Measurements from ENCODE around the gene ANTKMT.
"Not testable (repeated sequence)": the region's sequence is repeated elsewhere in the genome, so short reads cannot be mapped to it uniquely, and the experiment has no call there.

ANTKMT gene

DNA sequence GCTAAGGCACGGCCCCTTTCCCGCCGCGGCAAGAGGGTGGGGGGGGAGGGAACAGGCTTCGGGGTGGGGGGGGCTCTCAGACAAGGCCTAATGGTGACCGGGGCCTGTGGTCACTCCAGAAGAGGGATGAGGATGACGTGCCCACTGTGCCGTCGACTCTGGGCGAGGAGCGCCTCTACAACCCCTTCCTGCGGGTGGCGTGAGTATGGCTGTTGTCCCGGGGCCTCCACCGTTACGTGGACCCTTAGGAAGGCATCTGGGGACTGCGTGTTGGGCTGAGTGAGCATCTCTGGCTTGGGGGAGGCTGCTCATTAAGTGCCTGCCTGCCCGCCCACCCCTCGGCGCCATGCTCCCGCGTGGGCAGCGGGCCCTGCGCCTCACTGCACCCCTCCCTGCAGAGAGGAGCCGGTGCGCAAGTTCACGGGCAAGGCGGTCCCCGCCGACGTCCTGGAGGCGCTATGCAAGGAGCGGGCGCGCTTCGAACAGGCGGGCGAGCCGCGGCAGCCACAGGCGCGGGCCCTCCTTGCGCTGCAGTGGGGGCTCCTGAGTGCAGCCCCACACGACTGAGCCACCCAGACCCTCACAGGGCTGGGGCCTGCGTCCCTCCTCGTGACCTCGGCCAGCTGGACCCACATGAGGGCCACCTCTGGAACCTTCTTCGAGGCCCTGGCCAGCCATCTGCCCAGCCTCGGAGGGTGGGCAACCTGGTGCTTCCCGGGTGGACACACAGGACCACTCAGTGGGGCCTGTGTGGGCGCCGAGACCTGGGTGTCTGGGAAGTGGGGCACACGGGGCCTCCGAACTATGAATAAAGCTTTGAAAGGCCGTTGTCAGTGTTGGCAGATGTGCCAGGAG is 8.2 kb downstream of the ANTKMT start:
- no peak for DNase-seq

DNA sequence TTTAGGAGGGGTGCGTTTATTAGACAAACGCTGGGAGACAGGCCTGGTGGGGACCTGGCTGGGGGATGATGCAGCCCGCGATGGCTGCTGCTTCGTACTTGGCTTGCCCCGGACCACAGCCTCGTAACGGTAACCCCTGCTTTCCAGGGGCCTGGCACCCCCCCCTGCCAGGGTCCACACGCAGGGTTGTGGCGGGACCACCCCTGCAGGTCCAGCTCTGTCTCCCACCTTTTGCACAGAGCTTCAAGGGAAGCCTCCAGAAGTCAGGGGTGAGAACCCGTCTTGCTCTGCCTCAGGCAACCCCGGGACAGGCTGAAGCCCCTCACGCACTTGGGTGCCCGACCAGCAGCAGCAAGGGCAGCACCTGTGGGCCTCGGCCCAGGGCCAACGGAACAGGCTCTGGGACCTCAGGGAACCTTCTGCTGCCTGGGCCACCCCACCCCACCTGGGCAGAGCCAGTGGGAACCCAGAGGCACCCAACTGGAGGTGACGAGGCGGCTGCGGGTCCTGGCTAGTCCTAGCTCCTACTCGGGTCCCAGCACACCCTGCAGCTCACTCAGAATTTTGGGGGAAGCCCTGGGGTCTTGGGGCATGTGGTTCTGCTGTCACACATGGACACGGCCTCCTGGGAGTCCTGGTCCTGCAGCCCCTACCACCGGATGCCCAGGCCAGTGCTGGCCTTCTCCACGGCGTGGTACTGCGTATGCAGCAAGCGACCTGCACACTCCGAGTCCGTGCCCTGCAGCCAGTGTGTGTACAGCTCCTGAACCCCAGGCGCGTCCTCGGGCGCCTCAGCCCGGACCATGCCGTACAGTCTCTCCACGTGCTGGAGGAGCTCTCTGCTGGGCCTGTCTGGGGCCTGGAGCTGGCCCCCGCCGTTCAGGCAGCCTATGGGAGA is 9.1 kb downstream of the ANTKMT start:
- DNase-seq: no peak

DNA sequence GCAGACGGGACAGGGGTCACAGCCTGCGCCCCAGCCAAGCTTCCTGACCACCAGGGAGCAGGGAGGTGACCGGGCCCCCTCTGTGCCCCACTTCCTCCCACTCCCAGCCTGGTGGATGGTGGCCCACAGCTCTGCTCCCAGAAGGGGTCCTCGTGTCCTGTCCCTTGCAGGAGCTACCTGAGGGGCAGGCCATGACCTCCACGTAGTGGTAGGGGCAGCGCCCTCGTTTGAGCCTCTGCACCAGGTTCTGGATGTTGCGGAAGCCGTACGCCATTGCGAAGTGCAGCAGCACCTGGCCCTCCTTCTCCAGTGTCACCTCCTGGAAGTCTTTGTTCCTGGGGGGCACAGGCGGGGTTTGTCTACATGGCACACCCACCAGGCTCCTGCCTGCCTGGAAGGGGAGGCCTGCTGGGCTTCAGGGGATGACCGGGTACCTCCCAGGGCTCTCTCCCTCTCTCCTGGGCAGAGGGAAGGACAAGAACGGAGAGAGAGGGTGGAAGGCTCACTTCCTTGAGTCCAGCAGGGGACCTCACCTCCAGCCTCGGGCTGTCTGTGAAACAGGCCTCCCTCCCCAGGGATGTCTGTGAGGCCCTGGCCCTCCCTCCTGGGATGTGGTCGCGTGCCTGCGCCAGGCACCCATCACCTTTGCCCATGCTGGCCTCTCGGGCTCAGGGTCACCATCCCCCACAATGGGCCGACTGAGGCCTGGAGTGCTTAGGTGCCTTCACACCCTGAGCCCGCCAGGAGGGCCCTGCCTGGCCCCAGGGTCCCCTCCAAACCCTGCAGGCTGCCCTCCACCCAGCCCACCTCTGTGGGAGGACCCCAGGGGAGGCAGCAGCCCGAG is 9.9 kb downstream of the ANTKMT start:
- DNase-seq: no peak

DNA sequence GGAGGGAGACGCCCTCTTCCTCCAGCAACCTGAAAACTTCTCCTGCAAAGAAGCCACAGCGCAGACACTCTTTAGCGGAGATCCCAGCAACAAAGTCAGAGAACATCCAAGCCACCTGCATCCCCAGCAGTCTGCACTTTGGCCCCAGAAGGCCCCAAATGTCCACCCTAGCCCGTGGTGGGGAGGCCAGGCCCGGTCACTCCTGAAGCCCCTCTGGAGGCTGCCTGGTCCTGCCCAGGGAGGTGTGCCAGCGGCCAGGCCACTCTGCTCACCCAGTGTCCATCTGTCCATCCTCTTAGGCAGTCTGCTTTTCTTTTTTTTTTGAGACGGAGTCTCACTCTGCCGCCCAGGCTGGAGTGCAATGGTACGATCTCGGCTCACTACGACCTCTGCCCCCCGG is 11.4 kb downstream of the ANTKMT start:
- DNase-seq: no peak

DNA sequence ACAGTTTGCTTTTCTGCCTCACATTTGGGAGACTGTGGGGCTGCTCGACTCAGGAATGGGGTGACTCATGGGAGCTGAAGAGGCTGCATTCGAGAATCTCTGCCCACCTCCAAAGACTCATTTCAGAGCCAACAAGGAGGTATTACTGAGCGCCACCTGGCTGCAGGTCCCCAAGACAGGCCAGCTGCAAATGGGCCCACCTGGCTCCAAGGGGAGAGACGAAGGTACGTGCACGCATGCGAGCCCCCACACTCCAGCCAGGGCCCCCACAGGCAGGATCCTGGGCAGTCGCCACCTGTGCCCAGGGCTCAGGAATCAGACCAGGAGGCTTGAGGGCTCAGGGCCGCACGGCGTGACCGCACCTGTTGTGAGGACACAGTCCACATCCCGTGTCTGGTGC is 12.0 kb downstream of the ANTKMT start:
- no peak for DNase-seq

DNA sequence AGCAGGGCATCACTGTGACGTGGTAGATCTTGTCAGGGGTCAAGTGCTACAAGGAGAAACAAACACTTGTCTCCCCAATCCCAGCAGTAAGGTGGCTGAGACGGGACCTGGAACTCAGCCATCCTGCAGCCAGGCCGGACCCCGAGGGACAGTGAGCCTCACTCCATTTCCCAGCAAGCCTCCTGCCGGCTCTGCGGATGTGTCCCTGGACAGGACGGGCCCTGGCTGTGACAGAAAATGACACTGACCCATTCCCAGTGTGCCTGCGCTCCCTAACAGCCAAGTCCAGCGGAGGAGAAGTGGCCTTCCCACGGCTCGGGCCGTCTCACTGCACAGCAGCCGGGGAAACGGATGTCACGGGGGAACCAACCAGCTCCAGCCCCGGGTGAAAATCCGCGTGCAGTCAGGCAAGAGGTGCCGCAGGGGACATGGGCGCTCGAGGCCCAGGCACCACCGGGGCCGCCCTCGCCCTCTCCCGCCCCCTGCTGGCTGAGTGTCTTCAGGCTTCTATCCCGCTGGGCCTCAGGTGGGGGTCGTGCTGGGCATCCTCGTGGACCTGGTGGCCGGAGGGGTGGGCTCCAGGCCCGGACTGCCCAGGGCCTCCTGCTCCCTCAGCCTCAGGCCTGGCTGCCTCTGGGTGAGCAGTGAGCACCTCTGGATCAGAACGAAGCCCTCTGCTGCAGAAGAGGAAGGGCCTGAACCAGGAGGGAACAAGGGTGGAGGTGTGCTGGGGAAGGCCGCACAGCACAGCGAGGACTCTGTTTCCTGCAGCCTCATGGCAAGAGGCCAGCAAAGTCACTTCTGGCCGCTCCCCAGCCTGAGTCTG is 12.6 kb downstream of the ANTKMT start:
- DNase-seq: peak; percentile 35 to 48

DNA sequence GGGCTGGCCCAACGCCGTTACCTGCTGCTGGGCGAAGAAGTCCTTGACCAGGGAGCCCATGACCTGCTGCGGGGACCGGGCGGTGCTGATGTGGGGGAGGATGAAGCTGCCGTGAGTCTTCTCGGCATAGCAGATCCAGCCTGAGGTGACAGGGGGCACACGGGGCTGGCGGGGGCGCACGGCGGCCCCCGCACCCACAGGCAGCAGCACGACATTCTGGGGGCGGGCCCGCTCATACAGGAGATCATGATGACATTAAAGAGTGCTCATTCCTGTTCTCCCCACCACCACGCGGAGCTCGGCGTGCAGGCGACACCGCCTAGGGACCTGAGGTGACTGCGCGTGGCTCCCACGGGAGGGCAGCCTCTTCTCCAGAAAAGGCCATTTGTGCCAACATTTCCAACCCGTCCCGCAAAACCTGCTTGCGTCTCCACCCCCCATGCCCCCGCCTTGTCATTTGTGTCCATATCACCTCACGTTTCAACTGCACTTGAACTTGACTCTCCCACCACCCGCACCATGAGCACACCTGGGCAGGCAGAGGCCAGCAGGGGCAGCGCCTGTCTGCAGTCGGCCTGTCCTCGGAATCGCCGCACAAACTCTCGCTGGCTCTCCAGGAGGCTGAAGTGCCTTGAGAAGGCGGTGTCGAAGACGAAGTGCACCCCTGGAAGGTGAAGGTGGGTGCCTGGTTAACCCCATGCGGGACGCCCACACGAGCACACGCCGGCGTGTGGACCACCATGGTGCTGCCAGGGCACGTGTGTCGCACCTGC is 13.4 kb downstream of the ANTKMT start:
- DNase-seq: no peak

DNA sequence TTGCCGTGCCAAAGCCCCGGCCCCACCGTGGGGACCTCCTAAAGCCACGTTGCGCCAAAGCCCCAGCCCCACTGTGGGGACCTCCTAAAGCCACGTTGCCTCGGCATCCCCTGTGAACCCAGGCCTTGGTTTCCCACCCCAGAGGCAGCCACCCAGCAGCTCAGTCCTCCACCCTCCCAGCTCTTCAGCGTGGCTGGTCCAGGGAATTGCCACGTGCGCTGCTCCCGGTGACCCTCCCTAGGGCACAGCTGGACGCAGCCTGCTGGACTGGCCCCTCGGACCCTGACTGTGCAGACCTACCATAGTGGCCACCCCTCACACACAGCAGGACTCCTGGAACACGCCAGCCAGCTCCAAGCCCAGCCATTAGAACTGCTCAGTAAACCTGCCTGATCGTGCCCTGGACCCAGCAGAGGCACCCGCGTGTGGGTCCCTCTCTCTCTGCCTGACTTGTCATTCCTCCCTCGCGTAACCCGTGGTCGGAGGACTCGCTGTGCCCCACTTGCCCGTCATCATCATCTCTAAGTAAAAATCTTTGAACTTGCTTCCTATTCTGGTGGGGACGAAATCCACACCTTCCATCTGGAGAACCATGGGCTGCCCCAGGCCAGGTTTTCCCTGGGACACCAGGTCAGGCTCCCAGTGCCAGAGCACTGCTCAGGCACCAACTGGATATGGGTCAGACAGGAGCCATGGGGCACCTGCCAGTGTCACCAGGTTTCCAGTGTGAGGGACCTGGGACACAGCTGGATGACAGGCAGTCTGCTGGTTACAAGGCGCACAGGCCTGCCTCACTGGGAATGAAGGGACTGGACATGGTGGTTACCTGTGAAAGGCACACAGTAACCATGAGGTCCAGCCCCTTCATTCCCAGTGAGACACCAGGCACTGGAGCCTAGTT is 14.3 kb downstream of the ANTKMT start:
- no peak for DNase-seq

DNA sequence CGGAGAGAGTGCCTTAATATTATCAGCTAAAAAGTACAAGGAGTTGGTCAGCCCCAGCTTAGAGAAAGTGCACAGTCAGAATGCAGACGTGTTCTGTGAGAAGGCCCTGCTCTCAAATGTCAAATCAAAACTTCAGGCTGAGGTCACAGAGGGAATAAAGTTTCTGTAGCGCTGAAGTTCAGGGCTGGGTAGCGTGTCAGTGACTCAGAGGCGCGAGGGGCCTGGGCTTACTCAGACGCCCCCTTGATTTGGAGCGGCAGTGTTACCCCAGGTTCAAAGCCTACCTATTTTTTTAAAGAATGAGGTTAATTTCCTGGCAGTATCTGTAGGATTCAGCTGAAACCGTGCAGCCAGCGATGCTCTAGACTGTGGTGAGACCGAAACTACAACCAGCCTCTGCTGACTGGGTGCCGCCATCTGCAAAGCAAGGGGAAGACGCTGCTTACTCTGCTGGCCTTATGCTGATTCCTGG is 15.1 kb downstream of the ANTKMT start:
- DNase-seq: no peak

DNA sequence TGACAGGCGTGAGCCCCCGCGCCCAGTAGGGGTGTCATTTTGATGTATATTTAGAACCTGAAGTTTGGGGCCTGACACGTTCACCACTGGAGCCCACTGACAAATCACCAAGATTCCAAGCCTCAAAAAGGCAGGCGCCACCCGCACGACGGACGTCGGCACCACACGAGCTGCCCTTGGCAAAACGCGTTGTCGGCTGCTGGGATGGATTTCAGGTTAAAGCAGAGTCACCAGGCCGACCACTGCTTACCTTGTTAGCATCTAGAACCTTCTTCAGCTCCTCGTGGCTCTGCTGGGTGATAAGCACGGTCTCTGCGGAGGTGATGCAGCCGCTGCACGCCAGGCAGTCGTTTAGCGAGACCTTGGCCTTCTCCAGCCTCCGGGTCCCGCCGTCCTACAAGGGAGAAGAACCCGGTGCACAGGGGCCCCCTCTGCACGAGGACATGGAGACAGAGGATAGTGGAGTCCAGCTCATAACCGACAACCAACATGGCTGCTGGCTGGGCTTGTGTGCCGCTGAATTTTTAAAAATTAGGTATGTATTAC is 16.1 kb downstream of the ANTKMT start:
- no peak for DNase-seq

DNA sequence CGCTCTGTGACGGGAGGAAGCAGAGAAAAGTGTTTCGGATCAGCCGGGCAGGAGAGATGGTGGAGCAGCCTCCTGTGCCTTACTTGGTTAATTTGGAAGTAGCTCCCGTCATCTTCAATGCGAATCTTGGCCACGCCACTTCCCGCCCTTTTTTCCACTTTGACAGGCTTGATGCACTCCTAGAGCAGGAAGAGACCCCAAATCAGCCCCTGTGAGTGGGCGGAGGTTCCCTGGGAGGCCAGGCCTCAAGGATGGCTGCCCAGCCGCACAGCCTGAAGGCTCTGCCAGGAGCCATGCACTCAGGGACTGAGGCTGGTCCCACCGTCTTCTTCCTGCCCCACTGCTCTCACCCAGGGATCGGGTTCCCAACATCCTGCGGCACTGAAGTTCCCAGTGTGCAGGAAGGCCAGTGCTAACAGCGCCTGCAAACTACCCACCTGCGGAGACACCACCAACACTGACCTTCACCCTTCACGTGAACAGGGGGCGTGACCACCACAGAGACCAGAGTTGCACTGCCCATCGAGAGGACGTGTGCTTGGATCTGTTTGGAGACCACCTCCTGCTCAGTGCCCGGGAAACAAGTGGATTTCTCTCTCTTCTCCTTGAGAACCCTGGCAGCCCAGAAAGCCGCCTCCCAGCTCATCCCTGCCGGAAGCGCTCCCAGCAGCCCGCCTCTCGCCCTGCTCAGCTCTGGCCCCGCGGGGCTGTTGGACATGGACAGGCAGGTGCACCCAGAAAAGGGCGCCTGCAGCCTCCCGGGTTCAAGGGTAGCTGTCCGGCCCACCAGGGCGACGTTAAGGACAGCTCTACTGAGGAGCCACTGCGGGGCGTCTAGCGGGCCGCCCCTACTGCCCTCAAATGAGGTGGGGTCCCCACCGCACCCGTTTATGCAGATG is 18.9 kb downstream of the ANTKMT start:
- DNase-seq: no peak

DNA sequence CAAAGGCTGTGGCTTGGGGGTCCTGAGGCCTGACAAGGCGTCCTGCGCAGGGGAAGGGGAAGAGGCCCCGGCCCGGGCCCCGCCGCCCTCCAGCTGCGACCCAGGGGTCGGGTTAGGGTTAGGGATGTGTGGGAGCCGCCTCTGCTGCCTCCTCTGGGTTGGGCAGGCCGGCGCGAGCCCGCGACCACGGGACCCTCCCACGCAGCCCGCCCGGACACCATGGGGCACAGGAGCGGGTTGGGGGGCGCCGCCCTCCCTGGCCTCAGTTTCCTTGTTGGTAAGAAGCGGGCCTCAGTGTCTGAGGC is 19.5 kb downstream of the ANTKMT start:
- no peak for DNase-seq

DNA sequence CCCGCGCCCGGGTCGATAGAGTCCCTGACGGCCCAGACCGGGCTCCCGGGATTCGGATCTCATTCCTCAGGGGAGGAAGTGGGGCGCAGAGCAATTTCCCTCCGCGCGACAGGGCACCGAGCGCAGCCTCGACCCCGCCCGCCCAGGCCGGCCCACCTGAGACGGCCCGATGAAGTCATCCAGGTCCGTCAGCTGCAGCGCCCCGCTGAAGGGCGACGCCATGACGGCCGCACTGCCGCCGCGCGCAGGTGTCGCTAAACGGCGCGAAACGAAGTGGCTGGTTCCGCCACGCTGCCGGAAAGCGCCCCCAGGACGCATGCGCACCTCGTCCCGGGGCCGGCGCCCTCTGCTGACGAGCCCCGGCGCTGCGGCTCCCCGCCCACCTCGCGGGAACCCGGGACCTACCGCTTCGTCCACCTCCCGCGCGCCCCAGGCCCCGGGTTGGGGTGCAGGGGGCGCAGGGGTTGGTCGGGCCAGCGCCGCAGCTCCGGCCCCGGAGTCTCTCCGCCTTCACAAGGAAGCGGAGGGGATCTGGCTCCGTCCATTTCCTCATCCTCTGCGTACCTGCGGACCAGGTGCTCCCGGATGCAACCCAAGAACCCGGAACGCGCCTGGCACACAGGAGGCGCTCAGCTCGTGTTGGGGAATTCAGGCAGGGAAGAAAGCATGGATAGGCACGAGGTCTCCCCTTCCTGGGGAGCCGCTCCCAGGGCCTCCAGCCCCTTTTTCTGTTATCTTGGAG is 20.0 kb downstream of the ANTKMT start, which contains the start of gene CIAO3:
CIAO3 (minus strand) TSS at position 234 of the 742 bp plus-strand sequence; CDS start at position 222, 12 bp downstream.
- peak; percentile 88 to 92 for DNase-seq

DNA sequence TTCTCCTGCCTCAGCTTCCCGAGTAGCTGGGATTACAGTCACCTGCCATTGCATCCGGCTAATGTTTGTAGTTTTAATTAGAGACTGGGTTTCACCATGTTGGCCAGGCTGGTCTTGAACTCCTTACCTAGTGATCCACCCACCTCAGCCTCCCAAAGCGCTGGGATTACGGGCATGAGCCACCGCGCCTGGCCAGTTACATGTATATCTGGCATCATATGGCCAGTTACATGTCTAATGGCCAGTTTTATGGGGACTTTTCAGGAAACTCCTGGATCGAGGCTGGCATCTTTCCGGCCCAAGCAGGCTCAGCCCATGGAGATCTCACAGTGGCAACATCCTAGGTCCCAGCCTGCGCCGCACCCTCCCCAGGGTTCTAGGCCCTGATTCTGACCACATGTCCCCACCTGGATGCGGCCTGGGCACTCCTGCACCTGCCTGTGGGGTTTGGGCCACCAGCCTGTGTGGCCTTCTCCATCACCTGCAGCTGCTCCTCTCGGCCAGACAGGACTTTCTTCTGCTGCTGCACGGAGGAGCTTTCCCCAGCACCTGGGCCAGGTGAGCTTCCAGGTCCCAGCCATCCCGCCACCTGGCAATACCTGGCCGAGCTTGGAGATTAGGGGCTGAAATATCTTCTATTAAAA is 21.2 kb downstream of the ANTKMT start:
- DNase-seq: no peak

DNA sequence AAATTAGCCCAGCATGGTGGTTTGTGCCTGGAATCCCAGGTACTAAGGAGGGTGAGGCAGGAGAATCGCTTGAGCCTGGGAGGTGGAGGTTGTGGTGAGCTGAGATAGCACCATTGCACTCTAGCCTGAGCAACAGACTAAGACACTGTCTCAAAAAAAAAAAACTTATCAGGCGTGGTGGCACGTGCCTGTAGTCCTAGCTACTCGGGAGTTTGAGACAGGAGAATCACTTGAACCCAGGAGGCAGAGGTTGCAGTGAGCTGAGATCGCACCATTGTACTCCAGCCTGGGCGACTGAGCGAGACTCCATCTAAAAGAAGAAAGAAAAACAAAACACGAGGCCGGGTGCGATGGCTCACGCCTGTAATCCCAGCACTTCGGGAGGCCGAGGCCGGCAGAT is 21.9 kb downstream of the ANTKMT start:
- not testable (repeated sequence) for DNase-seq

DNA sequence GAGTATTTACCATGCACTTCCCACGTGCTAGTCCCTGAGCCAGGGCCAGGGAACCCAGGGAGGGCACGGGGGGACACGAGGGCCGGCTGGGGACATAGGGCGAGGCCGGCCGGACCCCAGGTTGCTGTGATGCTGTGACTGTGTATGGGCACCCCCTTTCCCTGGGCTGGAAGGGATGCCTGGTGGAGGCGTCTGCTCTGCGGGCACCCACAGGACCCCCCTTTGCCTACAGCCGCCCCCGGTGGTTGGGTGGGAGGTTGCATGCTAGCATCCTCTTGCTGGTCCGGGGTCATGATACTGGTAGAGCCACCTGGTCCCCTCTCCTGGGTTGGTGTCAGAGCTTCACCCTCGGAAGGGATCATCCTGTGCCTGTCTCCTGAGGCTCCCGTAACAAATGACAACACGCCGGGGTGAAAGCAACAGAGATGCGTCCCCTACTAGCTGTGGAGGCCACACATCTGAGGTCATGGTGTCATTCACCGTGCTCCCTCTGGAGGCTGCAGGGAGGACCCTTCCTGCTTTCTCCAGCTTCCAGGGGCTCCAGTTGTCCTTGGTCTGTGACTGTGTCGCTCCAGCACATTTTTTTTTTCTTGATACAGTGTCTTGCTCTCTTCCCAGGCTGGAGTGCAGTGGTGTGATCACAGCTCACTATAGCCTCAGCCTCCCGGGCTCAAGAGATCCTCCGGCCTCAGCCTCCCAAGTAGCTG is 23.0 kb downstream of the ANTKMT start:
- DNase-seq: no peak

DNA sequence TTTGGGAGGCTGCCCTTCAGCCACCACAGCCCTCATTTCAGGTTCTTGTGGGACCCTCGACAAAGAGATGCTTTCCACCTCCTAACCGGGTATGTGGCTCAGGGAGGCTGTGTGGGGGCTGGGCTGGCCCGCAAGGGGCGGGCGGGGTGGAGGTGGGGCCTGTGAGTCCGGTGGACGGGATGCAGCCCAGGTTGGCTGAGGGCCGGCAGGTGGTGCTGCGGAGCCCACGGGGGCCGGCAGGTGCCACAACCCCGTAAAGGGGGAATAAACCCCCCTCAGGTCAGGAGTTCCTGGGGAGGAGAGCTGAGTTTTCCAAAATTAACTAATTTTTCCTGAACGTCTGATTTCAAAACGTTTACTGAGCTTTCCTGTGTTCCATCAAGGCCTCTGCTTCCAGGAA is 24.8 kb downstream of the ANTKMT start:
- no peak for DNase-seq
